Activated gamma-delta T cell treated with Interleukin-2 at 50 U/mL for 16 hours (primary cell): ENCODE measurements around the gene WNT16.
"Not testable (repeated sequence)": the region's sequence is repeated elsewhere in the genome, so short reads cannot be mapped to it uniquely, and the experiment has no call there.

Experiments
- DNase-seq: peaks from one replicate; pipeline ENCODE4 v3.0.0-alpha.2; 2020

Gene WNT16, protein sequence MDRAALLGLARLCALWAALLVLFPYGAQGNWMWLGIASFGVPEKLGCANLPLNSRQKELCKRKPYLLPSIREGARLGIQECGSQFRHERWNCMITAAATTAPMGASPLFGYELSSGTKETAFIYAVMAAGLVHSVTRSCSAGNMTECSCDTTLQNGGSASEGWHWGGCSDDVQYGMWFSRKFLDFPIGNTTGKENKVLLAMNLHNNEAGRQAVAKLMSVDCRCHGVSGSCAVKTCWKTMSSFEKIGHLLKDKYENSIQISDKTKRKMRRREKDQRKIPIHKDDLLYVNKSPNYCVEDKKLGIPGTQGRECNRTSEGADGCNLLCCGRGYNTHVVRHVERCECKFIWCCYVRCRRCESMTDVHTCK

DNA sequence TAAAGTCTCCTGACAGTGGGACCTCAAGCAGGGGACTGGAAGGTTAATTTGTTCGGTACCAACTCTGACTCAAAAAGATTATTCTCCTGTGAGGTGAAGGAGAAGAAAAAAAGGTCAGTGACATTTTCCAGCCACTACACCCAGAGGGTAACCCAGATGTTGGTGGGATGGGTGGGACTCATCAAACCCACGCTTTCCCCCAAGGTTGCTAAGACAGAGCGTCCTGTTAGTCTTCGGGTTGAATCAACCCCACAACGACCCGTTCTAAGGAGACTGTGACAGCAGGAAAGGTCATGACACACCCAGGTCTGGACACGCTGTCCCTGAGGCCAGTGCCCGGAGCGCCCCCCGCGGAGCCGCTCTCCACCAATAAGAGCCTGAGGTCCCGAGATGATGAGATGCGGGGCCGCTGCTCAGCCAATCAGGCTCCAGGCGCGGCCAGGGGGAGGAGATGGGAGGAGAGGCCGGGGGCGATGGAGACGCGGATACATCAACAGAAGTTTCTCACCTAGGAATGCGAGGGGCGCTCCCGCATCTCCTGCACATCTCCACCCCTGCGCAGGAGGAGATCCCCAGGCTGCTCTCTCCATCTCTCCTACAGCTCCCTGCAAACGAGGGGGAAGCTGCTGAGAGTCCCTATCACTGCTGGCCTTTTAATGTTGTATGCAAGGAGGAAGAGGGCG, at the start of gene WNT16:
Gene WNT16, plus strand, starts transcription at position 493 of the 683 bp plus-strand sequence. CDS start 293 bp downstream, outside the sequence.
- DNase-seq, result no peak

DNA sequence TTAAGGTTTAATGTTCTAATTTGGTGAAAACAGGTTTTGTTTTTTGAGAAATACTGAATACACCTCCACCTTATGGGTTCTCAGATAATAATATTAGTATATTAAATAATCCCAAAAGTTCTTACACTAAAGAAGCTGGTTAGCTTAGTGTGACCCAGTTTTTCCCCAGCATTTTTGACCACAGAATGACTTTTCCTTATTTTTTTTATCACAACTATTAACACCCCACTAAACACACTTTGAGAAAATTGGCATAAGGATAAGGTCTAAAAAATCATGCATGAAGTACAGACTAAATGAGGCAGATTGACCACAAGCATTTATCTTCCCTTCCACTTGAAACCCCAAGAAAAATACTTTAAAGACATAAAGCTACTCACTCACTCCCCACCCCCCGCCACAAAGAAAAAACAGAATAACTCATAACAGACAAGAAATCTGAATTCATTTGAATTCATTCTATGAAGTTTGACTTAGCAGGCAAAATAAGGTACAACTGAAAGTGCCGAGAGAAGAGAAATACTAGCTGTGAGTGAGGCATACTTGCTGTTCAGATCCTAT, 49.7 kb upstream of the WNT16 start:
- DNase-seq, result no peak

DNA sequence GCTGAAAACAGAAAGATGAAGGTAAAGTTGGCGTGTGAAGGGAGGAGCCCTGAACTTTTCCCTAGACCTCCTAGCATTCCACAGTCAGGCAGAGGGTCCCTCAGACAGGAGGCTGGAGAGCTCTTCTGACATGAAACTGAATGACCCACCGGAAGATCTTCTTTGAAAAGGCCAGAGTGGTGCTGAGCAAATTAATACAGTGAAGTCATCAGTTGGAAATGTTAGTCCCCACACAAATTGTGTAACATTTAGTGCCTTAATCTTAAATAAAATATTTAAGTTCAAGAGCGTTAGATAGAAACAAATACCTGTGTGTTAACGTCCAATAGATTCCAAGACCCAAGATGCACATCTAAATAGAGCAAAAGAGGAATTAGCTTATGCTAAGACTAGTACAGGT, 49.0 kb upstream of the WNT16 start:
- DNase-seq, result no peak

DNA sequence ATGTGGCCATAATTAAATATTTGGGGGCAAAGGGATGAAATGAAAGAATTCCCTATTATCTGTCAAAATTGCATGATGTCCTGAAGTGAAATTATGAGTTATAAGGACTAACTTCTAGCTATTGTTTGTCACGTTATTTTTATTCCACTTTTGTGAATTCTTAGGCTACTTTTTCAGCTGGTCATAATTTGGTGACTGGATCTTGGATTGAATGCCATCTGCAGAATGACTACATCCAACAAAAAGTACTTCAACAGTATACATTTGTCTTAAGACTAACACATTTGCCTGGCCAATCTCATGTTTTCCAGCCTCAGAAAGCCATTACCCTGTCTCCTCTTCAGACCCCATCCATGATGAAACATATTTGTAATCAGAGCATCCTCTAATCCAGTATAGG, 48.1 kb upstream of the WNT16 start:
- no peak for DNase-seq

DNA sequence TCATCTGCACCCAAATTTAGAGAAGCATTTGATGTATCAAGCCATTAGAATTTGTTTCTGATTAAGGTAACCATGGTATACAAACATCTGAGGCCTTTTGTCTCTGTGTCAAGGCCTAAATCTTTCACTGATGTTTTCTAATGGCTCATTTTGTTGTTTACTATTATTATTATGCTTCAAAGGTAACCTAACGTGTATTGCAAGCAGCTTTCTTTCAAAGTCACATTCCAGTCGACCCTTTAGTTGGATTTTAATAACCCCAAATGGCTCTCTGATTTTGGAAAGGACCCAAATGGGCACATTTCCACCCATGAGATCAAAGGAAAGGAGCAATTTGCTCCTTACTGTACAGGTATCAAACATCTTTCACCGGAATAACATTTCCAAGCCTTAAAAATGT, 46.7 kb upstream of the WNT16 start:
- DNase-seq, result no peak

DNA sequence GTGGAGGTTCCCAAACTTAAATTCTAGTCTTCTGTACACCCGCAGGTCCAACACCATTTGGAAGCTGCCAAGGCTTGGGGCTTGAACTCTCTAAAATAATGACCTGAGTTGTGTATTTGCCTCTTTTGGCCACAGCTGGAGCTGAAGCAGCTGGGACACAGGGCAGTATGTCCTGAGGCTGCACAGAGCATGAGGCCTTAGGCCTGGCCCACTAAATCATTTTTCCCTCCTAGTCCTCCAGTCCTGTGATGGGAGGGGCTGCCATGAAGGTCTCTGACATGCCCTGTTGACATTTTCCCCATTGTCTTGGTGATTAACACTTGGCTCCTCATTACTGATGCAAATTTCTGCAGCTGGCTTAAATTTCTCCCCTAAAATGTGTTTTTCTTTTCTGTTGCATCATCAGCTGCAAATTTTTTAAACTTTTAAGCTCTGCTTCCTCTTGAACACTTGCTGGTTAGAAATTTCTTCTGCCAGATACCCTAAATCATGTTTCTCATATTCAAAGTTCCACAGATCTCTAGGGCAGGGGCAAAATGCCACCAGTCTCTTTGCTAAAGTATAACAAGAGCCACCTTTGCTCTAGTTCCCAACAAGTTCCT, 43.6 kb upstream of the WNT16 start:
- no peak for DNase-seq

DNA sequence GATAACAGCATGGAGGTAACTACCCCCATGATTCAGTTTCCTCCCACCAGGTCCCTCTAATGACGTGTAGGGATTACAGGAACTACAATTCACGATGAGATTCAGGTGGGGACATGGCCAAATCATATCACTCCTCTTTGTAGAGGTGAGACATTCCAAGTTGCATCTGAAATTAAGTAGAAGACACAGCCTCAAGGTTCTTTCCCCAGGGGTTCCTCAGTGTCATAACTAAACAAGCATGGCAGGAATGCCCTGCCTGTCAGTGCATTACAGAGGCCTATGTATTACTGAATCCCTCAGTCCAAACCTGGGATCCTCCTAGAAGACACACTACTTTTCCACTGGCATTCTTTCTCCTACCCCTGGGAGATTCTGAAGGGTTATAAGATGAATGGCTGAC, 42.6 kb upstream of the WNT16 start:
- no peak for DNase-seq

DNA sequence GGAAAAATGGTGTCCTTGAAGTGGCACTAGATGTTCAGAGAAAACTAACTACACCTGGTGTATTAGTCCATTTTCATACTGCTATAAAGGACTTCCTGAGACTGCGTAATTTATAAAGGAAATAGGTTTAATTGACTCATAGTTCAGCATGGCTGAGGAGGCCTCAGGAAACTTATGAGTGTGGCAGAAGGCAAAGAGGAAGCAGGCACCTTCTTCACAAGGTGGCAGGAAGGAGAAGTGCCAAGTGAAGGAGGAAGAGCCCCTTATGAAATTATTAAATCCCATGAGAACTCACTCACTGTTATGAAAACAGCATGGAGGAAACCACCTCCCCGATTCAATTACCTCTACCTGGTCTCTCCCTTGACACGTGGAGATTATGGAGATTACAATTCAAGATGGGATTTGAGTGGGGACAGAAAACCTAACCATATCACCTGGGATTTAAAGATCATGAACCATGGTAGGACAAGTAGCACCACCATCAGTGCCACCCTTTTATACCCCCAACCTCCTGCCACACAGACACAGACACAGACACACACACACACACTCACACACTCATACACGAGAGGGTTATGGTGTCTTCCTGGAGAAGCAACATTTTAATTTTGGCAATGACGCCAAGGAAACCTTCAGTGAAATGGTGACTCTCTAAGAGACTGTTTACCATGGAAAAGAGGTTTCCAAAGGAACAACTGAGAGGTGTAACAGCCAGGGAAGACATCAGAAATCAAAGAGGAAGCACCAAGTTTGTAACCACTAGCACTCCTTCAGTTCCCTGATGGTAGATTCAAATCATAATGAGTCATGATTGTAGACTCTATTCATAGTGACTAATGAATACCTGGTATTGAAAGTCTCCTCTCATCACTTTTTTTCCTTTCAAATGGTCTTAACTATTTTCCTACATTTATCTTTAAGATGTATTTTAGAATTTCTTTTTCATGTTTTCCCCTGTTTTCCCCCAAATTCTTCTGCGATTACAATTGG, 41.8 kb upstream of the WNT16 start:
- no peak for DNase-seq

DNA sequence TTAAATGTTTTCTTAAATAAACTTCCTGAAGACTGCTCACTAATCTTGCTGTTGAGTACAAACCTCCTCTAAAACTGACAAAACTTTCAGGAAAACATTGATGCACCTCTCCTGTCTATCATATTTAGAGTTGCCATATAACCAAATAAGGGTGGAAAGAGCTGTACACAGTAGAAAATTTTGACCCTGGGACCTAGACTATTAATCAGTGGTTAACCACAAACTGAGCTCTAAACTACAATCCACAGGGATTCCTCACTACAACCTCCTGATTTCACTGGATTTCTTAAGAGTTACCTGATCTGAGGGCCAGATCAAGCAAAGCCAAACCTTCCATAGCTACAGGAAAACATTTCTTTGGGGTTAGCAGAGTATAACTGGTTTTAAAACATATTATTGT, 39.9 kb upstream of the WNT16 start:
- no peak for DNase-seq

DNA sequence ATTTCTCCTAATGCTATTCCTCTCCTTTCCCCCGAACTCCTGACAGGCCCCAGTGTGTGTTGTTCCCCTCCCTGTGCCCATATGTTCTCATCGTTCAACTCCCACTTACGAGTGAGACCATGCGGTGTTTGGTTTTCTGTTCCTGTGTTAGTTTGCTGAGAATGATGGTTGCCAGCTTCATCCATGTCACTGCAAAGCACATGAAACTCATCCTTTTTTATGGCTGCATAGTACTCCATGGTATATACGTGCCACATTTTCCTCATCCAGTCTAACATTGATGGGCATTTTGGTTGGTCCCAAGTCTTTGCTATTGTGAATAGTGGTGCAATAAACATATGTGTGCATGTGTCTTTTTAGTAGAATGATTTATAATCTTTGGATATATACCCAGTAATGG, 38.9 kb upstream of the WNT16 start:
- DNase-seq, result not testable (repeated sequence)

DNA sequence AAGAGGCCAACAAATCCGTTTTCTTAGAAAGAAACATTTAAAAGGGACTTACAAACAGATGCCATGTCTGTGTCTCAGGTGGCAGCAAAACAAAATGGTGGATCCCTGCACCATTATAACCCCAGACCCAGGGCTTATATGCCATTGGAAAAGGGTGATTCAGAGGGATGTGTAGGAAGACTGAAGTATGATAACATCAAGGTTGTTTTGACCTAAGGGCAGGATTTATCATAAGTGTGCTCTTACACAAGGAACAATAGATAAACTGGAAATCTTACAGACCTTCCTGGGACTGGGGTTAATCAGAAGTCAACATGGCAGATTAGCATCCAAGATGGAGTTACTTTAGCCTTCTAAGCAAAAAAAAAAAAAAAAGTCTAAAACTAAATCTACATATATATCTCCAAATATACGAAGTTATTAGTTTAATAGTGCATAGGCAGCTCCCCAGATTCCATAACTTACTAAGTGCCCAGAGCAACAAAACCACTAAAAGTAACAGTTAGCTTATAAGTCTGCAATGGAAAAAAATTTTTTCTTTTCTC, 34.3 kb upstream of the WNT16 start:
- no peak for DNase-seq

DNA sequence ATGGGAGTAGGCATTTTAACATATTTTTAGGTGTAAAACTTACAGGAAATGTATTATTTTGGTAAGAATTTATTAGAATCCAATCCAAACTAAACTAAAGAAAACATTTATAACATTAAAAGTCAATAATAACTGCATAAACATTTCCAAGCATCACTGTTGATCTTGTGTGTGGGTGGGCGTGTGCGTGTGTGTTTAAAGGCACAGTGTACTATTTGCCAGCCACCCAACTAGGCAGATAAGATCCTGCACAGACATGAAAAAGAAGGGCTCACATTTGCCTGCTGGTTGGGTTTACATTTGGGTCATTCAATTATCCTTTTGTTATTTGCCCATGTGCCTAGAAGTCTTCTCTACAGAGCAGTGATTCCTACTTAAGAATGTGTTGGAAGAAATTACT, 31.0 kb upstream of the WNT16 start:
- DNase-seq, result no peak

DNA sequence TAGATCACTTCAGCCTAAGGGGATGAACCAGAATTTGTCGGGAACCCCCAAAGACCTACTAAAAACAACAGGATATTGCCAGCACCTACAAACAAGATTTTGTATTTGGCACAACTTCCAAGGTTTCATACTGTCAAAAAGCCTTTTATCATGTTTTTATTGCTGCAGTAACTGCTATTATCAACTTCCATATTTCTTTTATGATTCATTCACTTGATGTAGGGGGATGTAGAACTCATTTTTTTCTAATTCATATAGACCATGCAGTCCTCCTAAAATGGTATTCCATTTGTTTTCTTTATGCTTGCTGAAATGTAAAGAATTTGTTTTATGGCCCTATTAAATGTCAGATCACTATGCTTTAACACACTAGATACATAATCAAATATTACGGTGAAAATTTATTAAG, 30.0 kb upstream of the WNT16 start:
- no peak for DNase-seq

DNA sequence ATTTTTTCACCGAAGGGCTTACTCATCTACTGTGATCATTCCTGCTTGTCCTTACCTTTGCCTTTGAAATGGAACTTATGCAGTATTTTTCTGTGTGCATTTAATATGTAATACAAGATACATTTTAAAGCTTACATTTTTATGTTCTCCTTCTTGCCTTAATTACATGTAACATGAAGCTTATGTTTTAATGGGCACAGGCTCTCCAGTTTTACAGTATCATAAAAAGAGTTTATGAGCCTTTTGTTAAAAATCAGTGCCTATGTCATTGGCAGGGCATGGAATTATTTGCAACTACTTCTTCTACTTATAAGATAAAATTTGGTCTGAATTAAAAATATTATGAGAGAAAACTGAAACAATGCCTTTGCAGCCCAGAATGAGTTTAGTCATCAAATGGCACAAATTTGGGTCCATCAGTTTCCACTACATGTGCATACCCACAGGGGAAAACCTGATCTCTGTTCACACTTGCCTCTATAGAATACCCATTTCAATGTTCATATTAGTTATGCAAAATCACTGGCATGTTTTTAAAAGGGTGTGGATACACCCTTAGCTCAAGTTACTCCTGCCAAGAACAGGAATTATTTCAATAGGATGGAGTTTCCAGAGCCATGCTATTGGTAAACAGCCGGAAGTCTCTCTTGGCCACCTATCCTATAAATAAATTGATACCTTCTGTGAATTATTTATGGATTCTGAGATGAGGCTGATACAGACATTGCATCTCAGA, 27.9 kb upstream of the WNT16 start:
- no peak for DNase-seq

DNA sequence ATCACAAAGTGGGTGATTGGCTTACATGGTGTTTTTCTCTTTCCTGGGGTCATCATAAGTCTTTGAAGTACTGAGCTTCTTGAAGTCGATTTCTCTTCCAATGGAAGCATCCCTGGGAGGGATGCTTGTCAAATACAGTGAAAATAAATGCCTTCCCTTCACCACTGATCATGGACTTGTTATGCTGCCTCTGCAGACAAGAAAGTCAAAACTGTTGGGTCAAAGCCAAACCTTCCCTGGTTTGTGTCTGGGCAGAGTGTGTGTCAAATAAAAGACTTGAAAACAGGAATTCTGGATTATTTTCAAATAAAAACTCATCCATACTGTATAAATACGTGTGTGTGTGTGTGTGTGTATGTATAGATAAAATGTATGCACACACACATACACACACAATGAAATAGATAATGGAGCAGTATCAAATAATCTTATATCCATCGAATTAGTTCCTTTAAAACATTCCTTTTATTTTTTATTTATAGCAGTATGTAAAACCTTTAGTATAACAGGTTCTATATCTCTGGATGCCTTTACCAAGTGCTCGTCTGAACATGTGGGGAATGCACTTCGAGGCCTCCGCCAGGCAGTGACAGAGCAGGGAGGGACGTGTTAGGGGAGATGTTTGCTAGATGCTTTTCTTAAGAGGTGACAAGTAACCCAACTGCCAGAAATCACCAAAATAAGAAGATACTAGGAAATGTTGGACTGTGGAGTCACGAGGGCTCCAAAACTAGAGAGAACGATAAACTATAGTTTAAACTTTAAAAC, 27.2 kb upstream of the WNT16 start:
- DNase-seq, result no peak

DNA sequence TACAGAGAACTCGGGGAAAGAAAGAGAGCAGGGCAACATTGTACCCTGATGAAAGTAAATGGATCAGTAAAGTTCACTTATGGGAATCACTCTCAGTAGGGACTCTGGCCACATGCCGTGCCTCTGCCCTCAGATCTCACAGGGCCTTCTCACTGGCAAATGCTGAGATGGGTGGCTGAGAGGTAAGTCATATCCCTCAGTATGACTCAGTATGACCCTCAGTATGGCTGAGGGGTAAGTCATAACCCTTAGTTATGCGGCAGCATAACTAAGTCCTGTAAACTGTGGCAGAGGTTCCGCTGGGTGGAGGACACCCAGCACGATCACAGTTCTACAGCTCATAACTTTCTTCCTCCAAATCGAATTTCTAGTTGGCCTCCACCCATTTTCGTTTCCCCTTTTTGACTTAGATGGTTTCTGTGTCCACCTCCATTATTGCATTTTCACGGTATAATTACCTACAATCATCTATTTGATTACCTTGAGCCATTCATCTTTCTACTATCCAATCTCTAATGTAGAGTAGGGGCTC, 26.5 kb upstream of the WNT16 start:
- DNase-seq, result no peak

DNA sequence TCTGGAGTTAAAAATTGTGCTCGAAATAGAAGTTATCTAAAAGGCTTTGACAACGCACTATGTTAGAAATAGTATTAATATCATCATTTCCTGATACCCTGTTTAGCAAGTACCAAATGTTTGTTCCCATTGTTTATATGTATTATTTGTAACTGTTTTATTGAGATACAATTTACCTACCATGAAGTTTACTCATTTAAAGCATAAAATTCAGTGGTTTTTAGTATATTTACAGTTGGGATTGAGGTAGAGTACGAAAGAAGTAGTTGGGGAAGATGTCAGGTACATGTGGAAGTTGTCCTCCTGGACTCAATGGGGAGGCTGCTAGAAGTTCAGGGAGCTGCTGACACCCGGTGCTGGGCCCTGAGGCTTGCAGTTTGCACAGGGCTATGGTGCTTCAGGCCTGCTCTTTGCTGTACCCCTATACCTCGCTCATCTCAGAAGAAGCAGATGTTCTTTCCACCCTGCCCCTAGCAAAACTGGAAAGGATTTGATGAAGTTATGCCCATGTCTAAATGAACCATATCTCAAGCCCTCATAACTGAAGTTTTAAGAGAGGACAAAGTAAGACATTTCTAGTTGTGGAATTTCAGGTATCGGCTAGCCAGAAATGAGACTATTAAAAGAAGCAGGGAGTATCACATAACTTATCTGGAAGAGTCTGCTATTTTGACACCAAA, 25.2 kb upstream of the WNT16 start:
- DNase-seq, result no peak

DNA sequence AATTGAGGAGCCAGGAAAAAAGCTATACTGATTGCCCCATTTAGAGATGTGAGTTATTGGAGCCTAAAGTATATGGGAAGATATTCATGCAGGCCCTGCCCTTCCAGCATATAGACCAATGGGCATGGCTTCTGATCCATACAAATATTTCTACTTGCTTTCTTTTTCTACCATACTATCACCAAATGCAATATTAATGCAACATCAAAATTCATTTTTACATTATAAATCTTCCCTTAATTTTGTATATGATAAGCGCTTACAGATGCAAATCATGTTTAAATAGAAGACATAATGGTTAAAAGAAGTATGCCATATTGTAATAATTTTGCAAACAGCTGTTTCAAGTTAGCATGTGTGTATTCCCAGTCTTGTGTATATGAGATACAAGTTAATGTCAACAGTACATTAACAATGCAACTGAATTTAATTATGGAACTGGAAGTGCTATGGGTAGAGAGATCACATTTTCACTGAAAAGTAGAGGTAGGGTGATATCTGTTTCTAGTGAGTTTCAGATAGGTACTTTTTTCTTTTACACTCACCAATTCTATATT, 24.6 kb upstream of the WNT16 start:
- no peak for DNase-seq

DNA sequence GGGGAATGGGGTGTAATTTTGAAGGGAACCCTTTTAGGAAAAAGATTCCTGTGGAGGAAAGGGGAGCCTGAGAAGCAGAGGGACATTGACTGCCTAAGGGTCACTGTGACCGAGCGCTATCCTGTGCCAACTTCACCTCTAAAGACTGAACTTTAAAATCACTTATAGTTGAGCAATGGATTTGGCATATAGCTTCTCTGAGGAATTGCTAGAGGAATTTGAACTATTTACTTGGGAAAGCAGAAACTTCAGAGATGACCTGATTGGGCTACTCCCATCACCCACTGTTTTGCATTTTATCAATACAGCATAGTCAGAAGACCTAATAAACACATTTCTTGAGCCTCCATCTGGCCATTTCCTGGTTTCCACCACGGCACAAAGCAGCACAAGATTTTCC, 23.7 kb upstream of the WNT16 start:
- DNase-seq, result no peak

DNA sequence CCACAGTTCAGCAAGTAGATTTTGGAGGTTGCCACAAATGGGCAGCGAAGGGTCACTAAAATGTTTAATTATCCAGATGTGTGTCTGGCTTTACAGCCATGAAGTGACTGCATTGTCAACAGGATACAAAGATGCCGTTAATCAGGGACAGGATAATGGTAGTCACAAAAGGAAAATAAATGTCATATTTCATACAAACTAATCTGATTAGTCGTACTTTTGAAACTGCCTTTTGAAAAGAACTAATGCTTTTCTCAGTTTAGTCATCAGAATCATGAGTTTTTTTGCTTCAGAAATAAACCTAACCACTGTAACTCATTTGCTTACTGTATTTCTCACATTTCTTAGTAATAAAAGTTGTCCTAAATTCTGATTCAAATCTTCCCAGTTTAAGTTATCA, 22.2 kb upstream of the WNT16 start:
- no peak for DNase-seq
